ENCODE data around the gene KCNQ4.

The KCNQ4 gene

GRCh38 chr1:40838980-40839942, 55.7 kb downstream of the KCNQ4 start:
- DNase-seq (ENCODE audit: low read depth in 3 of 3) = no peak

GRCh38 chr1:40839943-40840335, 56.4 kb downstream of the KCNQ4 start:
- DNase-seq (ENCODE audit: low read depth in 3 of 3) = no peak

- DNase-seq (ENCODE audit: low read depth in 3 of 3) = no peak
Observed at GRCh38 chr1:40840526-40841323, 57.1 kb downstream of the KCNQ4 start.

GRCh38 chr1:40841602-40842001, 58.0 kb downstream of the KCNQ4 start:
- no peak for DNase-seq (ENCODE audit: low read depth in 3 of 3)

- no peak for DNase-seq (ENCODE audit: low read depth in 3 of 3)
Observed at GRCh38 chr1:40842207-40842606, 58.6 kb downstream of the KCNQ4 start.

- DNase-seq (ENCODE audit: low read depth in 3 of 3) = no peak
Observed at GRCh38 chr1:40842691-40843090, 59.1 kb downstream of the KCNQ4 start.

GRCh38 chr1:40844079-40844478, 60.5 kb downstream of the KCNQ4 start:
- DNase-seq (ENCODE audit: low read depth in 3 of 3) = no peak

GRCh38 chr1:40844887-40845878, 61.6 kb downstream of the KCNQ4 start:
- DNase-seq (ENCODE audit: low read depth in 3 of 3) = no peak

GRCh38 chr1:40845895-40846294, 62.3 kb downstream of the KCNQ4 start:
- DNase-seq (ENCODE audit: low read depth in 3 of 3) = no peak

- no peak for DNase-seq (ENCODE audit: low read depth in 3 of 3)
Observed at GRCh38 chr1:40847023-40847745, 63.6 kb downstream of the KCNQ4 start.

- DNase-seq (ENCODE audit: low read depth in 3 of 3) = no peak
Observed at GRCh38 chr1:40848530-40849189, 65.1 kb downstream of the KCNQ4 start.

- peak; percentile 42 to 73 (median 63) for DNase-seq (ENCODE audit: low read depth in 3 of 3)
Observed at GRCh38 chr1:40849801-40850592, 66.4 kb downstream of the KCNQ4 start.

GRCh38 chr1:40851643-40852042, 68.1 kb downstream of the KCNQ4 start:
- DNase-seq (ENCODE audit: low read depth in 3 of 3) = no peak

- no peak for DNase-seq (ENCODE audit: low read depth in 3 of 3)
Observed at GRCh38 chr1:40853113-40853884, 69.7 kb downstream of the KCNQ4 start.

- no peak for DNase-seq (ENCODE audit: low read depth in 3 of 3)
Observed at GRCh38 chr1:40853885-40854170, 70.2 kb downstream of the KCNQ4 start.

GRCh38 chr1:40855513-40855912, 71.9 kb downstream of the KCNQ4 start:
- DNase-seq (ENCODE audit: low read depth in 3 of 3) = no peak

GRCh38 chr1:40856116-40856515, 72.5 kb downstream of the KCNQ4 start:
- DNase-seq (ENCODE audit: low read depth in 3 of 3) = no peak

GRCh38 chr1:40856656-40857302, 73.2 kb downstream of the KCNQ4 start:
- no peak for DNase-seq (ENCODE audit: low read depth in 3 of 3)
